ENCODE results near the gene LALBA.
"Not testable (repeated sequence)": the region's sequence is repeated elsewhere in the genome, so short reads cannot be mapped to it uniquely, and the experiment has no call there.

LALBA gene

GRCh38 chr12:48527891-48528670 lies 41.8 kb downstream of the LALBA start:
- DNase-seq = no peak

- no peak for DNase-seq
These were observed 44.5 kb downstream of the LALBA start, which contains the start of gene OR8S1 for GRCh38 chr12:48525332-48525731. TSS of gene OR8S1 (plus strand) at chr12:48525632. CDS start at chr12:48525632, 0 bp downstream.

DNA sequence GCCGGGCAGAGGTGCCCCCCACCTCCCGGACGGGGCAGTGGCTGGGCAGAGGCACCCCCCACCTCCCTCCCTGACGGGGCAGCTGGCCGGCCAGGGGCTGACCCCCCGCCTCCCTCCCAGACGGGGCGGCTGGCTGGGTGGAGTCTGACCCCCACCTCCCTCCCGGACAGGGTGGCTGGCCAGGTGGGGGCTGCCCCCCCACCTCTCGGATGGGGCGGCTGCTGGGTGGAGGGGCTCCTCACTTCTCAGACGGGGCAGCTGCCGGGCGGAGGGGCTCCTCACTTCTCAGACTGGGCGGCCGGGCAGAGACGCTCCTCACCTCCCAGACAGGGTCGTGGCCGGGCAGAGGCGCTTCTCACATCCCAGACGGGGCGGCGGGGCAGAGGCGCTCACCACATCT lies 49.5 kb downstream of the LALBA start:
- not testable (repeated sequence) for DNase-seq

Measured in activated naive CD4-positive, alpha-beta T cell (primary cell).